Activated T-helper 1 cell treated with anti-CD3 and anti-CD28 coated beads, Interleukin-2, amount 50 U/mL, for 16 hours (primary cell): ENCODE results near the gene ARMC9.
"Not testable (repeated sequence)": the region's sequence is repeated elsewhere in the genome, so short reads cannot be mapped to it uniquely, and the experiment has no call there.

Experiments used
- DNase-seq, 2 donors: peaks; one replicate each; pipeline ENCODE4 v3.0.0-alpha.2; 2020; ENCODE audit warnings: low read depth in 1 of 2, low spot score in 1 of 2

ARMC9 gene

DNA sequence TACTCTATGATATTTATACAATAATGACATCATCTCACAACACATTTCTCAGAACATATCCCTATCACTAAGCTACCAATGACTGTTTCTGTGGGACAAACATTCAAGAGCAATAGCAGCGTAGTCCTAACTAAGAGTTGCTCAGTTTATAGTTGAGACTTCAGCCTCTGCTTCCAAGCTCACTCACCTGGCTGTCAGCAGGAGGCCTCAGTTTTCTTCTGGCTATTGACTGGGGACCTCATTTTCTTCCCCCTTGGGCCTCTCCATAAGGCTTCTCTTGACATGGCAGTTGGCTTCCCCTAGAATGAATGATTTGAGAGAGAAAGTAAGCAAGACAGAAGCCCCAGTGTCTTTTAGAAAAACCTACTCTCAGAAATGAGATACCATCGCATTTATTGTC, 85.9 kb downstream of the ARMC9 start:
- no peak for DNase-seq

- DNase-seq: no peak
These were observed 88.5 kb downstream of the ARMC9 start for GRCh38 chr2:231286964-231287363.

- DNase-seq: no peak
These were observed 89.3 kb downstream of the ARMC9 start for GRCh38 chr2:231287696-231288095.

DNA sequence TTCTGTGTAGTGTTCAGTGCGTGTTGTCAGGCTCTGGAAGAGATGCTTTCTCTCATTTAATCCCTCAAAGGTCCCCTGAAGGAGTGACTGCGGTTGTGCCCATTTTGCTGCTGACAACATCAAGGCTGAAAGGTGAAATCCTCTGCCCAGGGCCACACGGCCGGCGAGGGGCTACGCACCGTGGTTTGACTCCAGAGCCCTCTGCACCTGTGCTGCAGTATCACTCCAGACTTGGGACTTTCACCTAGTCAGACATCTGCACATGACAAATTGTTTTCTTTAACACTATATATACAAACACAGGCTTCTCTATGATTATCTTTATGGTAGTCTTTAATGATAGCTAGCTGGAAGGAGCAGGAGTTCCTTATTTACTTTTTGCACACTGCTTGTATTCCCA, 90.2 kb downstream of the ARMC9 start:
- DNase-seq: no peak

DNA sequence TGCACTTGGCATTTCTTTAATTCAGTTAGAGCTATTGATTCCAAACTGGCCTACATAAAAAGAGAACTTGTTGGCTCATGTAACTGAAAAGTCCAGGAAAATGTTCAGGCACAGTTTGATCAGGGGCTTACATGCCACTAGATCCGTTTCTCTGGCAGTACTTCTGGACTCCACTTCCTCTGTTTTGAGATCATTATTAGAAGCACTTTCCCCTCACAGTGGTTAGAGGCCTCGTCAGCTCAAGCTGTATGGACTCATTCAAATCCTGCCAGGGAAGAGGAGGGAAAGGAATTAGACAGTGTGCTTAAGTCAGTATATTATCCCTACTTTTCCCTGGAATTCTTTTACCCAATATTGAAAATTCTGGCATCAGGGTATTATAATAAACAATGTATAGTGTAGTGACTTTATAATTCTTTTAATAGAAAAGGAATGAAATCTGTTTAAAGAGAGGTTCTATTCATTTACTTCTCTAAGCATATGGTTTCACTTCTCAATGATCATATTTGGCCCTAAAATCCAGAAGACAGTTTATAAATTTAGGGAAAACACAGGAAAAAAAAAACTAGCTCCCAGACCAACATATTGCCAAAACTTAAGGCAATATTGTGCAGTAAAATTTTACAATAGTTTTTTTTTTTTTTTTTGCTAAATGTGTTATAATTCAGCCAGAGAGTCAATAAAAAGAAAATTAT, 92.0 kb downstream of the ARMC9 start:
- DNase-seq: no peak

- DNase-seq: no peak
These were observed 94.2 kb downstream of the ARMC9 start for GRCh38 chr2:231292472-231293134.

- DNase-seq: no peak
These were observed 94.7 kb downstream of the ARMC9 start for GRCh38 chr2:231293163-231293562.

GRCh38 chr2:231294116-231294515, 95.7 kb downstream of the ARMC9 start:
- no peak for DNase-seq

DNA sequence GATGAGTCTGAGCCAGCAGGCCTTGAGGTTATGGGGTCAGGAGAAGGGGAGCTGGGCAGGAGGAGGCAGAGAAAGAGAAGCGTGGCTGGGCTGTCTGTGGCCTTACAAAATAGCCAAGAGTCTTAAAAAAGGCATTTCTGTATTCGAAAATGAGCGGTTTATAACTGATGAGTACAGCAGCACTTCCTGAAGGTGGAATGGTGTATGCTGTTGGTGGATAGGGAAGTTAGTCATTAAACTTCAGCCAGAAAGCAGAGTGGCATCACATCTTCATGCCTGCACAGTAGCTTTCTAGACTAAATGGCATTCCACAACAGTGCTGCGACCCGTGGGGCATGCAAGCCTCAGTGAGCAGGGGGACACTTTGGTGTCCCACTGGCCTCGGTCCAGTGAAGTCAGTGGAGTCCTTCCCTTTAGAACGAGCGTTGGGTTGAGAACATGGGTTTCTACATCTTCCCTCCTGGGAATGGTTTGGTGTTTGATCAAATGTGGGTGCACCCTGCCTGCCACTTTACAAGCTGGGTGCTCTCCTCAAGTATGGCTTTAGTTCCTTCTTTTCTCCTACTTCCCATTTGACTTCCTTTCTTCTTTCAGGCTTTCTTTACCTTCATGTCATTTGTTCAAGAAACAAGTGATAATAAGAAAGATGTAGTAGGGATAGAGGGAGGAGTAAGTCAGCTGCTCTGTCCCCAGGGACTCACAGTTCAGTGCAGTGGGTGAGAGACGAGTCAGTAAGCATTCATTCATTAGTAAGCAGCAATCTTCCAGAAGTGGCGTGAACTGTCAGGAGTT, 96.3 kb downstream of the ARMC9 start:
- DNase-seq: no peak

- no peak for DNase-seq
These were observed 96.9 kb downstream of the ARMC9 start for GRCh38 chr2:231295363-231295655.

DNA sequence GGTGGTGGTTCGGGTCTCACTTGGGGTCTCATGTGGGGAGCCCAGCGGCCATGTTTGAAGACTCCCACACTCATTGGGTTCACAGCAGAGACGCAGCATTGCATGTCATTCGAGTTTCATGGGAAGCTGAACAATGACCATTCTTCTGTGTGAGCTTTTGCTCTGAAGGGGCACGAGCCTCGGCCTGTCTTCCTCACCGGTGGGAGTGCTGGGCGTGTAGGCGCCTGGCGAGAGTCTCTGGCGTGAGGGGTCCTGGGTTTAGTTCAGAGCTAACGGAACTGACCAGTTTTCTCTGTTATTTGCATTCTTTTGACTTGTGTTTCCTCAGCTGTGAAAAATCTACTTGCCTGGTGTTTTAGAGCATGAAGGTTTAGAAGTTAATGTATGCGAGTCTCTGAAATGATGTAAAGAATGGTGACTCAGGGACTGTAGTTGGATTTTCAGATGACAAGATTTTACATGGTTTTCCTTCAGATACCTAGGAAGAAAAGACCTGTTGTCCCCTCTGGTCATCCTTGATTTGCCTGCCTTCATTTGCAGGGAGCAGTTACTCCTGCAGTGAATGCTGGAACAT, 98.1 kb downstream of the ARMC9 start:
- DNase-seq: no peak

DNA sequence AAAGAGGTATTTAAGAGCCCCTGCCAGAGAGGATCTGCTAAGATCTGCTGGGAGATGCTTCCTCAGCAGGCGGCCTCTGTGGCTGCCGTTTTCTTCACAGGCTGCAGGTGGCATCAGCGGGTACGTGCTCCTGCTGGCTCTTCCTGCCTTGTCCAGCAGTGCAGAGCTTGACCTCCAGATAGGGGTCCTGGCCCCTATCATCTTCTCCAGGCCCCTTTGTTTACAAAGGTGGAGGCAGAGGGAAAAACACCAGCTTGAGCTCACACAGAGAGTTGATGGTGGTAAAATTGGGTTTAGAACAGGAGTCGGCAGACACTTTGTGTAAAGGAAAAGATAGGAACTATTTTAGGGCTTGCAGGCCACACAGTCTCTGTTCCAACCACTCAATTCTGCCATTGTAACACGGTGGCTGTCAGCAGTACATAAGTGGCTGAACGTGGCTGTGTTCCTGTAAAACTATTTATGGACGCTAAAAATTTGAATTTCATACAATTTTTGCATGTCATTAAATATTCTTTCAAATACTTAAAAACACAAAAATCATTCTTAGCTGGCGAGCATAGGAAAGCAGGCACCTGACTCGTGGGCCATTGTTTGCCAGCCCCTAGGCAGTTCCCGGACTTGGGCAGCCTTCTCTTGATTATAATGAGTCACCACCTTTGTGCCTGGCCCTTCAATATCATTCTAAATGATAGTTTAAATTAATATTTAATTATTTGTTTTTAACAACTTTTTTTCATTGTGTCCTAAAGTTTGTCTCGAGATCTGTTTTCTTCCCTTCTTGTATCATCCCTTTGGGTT, 98.9 kb downstream of the ARMC9 start:
- DNase-seq: peak in 1 of 2 donors; percentile 2

DNA sequence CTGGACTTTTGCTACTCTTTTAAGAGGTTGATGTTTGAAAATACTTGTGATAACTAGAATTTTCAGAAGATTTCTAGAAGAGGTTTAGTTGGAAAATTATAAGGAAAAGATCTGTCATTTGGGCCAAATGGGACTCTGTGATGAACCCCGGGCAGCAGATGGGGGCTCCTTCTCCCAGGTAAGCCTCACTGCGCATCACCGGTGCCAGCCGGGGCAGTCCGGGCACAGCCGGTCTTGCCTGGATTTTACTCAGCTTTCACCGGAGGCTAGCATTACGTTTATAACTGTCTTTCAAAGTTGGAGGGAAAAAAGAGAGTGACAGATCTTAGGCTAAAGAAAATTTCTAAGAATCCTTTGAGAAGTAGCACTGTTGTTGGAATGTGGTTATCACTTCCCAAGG, 99.7 kb downstream of the ARMC9 start:
- no peak for DNase-seq

- DNase-seq: no peak
These were observed 100.8 kb downstream of the ARMC9 start for GRCh38 chr2:231299267-231299666.

DNA sequence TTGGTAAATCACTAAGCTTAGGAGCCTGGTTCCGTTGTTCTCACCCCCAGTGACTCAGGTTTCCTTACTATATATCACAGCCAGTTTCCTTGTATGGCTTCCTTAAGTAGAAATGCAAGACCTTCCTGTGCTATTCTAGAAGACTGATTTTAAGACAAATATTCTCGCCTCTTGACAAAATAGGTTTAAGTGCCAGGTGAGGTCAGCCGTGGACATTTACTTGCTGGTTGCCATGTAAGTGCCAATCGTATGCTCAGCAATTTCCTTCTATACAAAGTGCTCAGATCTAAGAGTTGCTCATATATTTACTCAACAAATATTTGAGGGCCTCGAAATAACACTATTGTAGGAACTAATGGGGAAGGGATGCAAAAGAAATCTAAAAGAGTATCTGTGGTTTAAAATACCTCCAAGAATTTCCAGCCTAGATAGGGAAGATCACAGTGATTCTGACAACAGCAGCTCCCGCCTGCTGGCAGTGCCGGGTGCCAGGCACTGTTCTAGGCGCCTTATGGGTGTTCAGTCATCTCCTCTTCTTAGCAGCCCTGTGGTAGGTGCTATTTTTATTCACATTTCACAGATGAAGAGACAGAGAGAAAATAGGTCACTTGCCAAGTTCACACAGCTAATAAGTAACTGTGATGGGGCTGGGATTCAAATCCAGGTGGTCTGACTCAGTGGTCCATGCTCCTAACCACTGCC, 101.7 kb downstream of the ARMC9 start:
- no peak for DNase-seq

- DNase-seq: no peak
These were observed 102.3 kb downstream of the ARMC9 start for GRCh38 chr2:231300722-231301076.

DNA sequence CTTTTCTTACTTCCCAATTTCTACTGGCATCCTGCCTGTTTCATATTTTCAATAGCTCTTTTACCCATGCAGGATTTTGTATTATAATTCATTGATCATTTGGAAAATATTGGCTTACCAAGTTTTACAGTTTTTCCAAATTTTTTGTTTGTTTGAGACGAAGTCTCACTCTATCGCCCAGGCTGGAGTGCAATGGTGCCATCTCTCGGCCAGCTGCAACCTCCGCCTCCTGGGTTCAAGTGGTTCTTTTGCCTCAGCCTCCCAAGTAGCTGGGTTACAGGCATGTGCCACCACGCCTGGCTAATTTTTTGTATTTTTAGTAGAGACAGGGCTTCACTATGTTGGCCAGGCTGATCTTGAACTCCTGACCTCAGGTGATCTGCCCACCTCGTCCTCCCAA, 105.8 kb downstream of the ARMC9 start:
- DNase-seq: not testable (repeated sequence)

- DNase-seq: no peak
These were observed 106.8 kb downstream of the ARMC9 start for GRCh38 chr2:231305221-231305620.

- DNase-seq: no peak
These were observed 108.5 kb downstream of the ARMC9 start for GRCh38 chr2:231306791-231307393.

DNA sequence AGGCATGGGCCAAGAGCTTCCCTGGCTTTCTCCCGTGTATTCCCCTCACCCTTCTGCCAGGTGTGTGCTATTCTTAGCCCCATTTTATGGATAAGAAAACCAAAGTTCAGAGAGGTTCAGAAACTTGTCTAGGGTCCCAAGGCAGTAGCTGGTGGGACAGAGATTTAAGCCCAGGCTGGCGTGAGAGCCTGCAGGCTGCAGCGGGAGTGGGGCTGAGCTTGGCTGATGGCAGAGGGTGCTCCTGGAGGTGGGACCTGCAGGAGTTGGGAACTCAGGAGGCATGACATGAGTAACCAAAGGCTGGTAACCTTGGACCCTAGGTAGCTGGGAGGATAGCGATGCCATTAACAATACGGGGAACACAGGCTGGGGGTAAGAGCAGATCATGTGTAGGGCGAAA, 109.8 kb downstream of the ARMC9 start:
- no peak for DNase-seq
